ENCODE results near the gene LRRC52. TPM values are rescaled to one million over a fixed set of nuclear protein-coding genes. Genes with fewer than 3 reads are reported as not detected.

The LRRC52 gene
- total and polyA plus RNA-seq, 2 of the 13 experiments (the other 11 are each of a cell fraction or from before 2014, with no cell fraction given) = not detected

DNA sequence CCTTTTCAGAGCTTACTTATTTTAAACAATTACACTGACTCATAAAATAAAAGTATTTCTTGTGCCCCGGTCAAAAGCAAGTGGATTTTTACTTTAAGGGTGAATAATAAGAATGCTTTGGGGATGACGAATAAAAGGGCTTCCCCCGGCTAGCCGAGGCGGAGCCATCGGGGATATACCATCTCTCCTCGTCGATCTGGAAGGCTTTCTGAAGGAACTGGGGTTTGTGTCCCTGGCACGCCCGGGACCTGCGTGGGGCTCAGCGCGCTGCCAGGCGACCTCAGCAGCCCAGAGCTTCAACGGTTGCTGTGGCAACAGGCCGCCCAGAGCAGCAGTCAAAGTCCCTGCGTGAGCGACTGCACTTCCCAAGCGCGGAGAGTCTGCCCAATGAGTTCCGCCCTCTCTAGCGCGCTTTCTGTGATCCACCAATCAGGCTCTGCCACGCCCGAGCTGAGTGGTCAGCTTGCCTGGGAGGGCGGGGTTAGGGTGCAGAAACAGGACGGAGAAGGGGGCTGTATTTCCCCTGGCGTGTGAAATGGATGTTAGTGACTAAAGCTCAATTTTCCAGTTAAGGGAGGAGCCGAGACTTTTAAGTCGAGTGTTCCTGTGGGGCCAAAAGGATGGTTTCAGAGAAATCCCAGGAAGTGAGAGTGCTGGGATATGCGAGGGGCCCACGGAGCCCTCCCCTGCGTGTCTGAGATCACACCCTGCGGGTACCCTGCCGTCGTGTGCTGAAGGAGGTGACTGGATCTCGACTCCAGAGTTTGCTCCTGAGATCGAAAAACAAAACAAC, 54.3 kb downstream of the LRRC52 start (continued):
- TF ChIP-seq ZNF292 (CRISPR knock-in tag; IDR thresholded peaks at IDR 0.05; ENCODE audit: borderline replicate concordance, low read depth) = peak; percentile 73; the same call in 1 of the 2 replicates
- no peak for TF ChIP-seq ZNF589 (CRISPR knock-in tag; conservative IDR thresholded peaks at IDR 0.05)
- TF ChIP-seq PRMT3 (CRISPR knock-in tag; IDR thresholded peaks at IDR 0.05; ENCODE audit: borderline replicate concordance, low read depth) = no peak
- TF ChIP-seq FOSL1 (CRISPR knock-in tag; IDR thresholded peaks at IDR 0.05; ENCODE audit: borderline replicate concordance) = no peak
- no peak for TF ChIP-seq GPBP1L1 (CRISPR knock-in tag; IDR thresholded peaks at IDR 0.05)
- TF ChIP-seq RFX5 (IDR thresholded peaks at IDR 0.05; ENCODE audit: low read depth, low read length) = peak; percentile 71
- TF ChIP-seq TRIM22 (IDR thresholded peaks at IDR 0.05) = no peak
- TF ChIP-seq ZKSCAN8 (CRISPR knock-in tag; IDR thresholded peaks at IDR 0.05; ENCODE audit: borderline replicate concordance) = no peak; the same call in 1 of the 2 replicates
- TF ChIP-seq, protein P1, sequence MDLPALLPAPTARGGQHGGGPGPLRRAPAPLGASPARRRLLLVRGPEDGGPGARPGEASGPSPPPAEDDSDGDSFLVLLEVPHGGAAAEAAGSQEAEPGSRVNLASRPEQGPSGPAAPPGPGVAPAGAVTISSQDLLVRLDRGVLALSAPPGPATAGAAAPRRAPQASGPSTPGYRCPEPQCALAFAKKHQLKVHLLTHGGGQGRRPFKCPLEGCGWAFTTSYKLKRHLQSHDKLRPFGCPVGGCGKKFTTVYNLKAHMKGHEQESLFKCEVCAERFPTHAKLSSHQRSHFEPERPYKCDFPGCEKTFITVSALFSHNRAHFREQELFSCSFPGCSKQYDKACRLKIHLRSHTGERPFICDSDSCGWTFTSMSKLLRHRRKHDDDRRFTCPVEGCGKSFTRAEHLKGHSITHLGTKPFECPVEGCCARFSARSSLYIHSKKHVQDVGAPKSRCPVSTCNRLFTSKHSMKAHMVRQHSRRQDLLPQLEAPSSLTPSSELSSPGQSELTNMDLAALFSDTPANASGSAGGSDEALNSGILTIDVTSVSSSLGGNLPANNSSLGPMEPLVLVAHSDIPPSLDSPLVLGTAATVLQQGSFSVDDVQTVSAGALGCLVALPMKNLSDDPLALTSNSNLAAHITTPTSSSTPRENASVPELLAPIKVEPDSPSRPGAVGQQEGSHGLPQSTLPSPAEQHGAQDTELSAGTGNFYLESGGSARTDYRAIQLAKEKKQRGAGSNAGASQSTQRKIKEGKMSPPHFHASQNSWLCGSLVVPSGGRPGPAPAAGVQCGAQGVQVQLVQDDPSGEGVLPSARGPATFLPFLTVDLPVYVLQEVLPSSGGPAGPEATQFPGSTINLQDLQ (CRISPR knock-in tag; IDR thresholded peaks at IDR 0.05) = no peak
- no peak for TF ChIP-seq ZNF678 (CRISPR knock-in tag; IDR thresholded peaks at IDR 0.05)
- no peak for TF ChIP-seq DZIP1 (CRISPR knock-in tag; IDR thresholded peaks at IDR 0.05)
- TF ChIP-seq ZFP41 (CRISPR knock-in tag; IDR thresholded peaks at IDR 0.05; ENCODE audit: borderline replicate concordance) = no peak
- no peak for TF ChIP-seq ZNF775 (CRISPR knock-in tag; IDR thresholded peaks at IDR 0.05; ENCODE audit: borderline replicate concordance)
- TF ChIP-seq, protein P2, sequence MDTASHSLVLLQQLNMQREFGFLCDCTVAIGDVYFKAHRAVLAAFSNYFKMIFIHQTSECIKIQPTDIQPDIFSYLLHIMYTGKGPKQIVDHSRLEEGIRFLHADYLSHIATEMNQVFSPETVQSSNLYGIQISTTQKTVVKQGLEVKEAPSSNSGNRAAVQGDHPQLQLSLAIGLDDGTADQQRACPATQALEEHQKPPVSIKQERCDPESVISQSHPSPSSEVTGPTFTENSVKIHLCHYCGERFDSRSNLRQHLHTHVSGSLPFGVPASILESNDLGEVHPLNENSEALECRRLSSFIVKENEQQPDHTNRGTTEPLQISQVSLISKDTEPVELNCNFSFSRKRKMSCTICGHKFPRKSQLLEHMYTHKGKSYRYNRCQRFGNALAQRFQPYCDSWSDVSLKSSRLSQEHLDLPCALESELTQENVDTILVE (CRISPR knock-in tag; IDR thresholded peaks at IDR 0.05) = no peak
- TF ChIP-seq ONECUT2 (CRISPR knock-in tag; IDR thresholded peaks at IDR 0.05) = no peak
- no peak for TF ChIP-seq ZNF234 (CRISPR knock-in tag; conservative IDR thresholded peaks at IDR 0.05)
- TF ChIP-seq ZNF354B (CRISPR knock-in tag; IDR thresholded peaks at IDR 0.05) = no peak

All from HepG2 (cell line).